HG02798 (cell line): ENCODE results near the gene CHKB.
"Not testable (repeated sequence)": the region's sequence is repeated elsewhere in the genome, so short reads cannot be mapped to it uniquely, and the experiment has no call there.

Source experiments
- ATAC-seq: cut with Tn5 transposase; IDR thresholded peaks from one replicate; pipeline ENCODE4 v1.9.1; 2021; ENCODE audit warnings: mild to moderate bottlenecking; ENCODE audit not compliant: unreplicated experiment, poor library complexity

CHKB gene

DNA sequence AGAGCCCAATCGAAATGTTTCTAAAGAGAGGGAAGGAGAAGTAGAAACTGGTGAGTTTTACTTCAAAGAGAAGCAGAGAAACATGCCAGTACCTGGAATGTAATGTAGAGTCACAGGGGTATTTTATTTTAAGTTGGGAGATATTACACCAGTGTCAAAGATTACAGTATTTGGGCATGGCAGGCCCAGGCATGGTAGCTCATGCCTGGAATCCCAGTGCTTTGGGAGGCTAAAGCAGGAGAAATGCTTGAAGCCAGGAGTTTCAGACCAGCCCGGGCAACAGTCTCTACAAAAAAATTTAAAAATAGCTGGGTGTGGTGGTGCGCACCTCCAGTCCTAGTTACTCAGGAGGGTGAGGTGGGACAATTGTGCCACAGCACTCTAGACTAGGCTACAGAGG, 22.6 kb downstream of the CHKB start:
- no peak for ATAC-seq

- ATAC-seq: no peak
Measured at GRCh38 chr22:50556703-50557102, 25.9 kb downstream of the CHKB start.

GRCh38 chr22:50553310-50553709, 29.3 kb downstream of the CHKB start:
- no peak for ATAC-seq

DNA sequence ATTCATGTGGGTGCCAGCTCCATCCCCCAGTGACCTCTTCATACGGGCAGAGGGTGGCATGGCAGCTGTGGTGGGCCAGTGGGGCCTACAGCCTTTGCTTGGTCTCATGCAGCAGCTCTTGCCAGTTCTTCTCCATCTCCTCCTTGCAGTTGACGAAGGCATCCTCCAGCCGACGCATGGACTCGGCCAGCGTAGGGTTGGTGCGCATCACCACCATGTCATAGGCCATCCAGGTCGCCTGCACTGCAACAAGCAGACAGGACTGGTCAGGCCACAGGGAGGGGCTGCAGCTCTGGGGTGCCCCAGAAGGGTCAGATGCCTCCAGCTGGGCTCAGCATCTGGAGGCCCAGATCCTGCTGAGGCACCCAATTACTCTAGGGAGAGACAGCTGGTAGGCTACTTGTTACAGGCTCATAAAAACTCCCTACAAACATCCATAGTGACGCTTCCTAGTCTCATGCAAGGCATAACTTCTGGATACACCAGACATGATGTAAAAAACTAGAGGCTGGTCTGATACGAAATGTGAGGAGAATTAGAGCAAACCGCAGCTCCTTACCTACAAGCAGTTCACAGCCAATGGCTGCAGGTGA, 31.4 kb downstream of the CHKB start:
- ATAC-seq: no peak

DNA sequence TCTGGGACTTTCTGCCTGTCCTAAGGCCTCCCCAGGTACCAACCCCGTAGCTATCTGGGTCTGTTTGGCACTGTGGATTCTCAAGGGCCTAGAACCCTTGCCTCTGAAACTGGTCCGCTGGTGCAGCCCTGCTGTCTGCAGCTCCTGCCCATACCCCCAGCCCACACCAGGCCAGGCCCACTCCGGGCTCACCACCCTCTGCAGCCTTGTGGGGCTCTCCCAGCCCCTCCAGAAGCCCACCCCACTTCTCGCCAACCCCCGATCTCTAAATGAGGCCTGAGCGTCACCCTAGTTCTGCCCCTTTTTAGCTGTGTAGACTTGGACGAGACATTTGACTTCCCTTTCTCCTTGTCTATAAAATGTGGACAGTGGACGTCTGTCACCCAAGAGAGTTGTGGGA, 32.3 kb downstream of the CHKB start:
- no peak for ATAC-seq

GRCh38 chr22:50548921-50549790, 33.5 kb downstream of the CHKB start:
- ATAC-seq: no peak

DNA sequence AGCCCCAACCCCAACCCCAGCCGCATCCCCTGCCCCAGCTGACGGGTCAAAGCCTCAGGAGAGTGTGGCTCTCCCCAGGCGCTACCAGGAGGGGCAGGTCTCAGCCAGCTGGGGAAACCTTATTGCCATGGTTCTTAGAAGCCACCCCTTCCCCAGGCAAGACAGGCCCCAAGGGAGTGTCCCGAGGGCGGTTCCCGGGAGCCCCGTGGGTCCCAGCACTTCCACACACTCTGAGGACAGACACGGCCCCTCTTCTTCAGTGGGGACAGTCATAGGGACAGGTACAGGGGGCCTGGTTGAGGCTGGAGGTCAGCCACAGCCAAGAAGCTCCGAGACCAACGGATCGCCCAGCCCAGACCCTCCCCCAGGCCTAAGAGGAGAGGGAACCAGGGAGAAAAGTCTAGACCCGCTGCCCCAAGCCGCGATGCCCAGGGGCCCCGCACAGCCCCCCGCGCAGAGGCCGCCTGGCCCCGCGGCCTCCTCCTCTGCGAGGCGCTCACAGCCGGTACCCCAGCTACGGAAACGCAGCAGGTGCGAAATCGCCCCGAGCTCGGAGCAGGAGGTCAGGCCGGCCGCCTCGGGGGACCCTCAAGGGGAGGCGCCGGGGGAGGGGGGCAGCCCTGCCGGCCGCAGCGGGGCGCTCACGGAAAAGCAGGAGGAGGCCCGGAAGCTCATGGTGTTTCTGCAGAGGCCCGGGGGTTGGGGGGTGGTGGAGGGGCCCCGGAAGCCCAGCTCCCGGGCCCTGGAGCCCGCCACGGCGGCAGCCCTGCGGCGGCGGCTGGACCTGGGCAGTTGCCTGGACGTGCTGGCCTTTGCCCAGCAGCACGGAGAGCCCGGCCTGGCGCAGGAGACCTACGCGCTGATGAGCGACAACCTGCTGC, 34.4 kb downstream of the CHKB start:
- ATAC-seq: no peak

DNA sequence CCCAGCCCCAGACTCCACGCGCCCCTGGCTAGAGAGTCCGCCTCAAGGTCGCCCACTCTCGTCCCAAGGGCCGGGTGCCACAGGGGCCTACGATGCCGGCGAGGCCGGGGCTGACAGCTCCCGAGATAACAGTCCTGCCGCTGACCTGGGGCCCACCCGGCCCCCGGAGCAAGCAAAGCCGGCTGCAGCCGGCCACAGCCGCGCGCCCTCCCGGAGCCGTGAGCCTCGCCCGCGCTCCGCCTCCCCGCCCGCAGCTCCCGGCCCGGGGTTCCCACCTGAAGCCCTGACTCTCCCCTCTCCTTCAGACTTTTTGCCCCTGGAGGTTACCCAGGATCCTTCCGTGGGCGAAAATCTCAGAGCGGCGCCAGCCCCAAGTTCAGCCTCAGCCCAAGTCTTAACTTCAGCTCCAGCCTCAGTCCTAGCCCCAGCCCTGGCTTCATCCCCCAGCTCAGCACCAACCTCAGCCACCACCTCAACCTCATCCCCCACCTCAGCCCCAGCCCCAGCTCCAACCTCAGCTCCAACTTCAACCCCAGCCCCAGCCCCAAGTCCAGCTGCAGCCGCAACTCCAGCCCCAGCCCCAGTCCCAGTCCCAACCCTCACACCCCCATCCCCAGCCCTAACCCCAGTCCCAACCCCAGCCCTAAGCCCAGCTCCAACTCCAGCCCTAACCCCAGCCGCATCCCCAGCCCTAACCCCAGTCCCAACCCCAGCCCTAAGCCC, 35.2 kb downstream of the CHKB start:
- no peak for ATAC-seq

DNA sequence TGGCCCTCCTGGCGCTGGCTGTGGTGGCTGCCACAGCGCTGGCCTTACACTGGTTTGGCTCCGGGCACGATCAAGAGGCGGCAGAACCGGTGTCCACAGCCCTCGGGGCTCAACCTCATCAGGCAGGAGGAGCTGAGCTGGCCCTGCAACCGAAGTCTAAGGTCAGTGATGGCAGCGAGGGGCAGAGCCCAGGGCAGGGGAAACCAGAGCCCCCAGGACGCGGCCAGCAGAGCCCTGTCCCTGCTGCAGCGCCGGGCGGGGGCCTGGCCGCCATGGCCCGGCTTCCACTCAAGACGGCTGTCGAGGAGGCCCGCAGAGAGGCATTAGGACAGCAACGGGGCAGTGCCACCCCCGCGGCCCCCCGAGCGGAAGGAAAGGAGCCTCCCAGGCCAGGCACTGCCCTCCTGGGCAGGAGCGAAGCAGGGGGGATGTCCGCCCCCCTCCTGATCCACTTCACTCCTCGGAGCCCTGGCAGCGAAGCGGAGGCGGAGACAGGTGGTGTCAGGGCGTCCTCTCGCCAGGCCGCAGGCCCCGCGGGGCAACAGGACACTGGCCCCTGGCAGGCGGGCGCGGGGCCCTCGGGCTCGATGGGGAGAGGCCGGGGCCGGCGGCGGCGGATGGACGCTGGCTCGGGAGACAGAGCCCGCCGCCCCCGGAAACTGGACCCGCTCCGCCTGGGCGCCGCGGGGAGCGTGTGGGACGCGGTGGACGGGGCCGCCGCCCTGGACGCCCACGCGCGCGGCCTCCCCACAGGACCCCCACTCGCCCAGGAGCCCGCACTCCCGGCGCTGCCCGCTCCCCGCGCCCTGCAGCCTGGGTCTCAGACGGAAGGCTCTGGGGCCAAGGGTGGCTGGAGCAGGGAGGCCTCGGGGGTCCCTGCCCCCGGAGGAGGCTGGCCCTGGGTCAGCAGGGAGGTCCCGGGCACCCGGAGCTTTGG, 36.1 kb downstream of the CHKB start:
- ATAC-seq: no peak

GRCh38 chr22:50545522-50546325, 36.9 kb downstream of the CHKB start, which contains the start of gene KLHDC7B:
TSS of gene KLHDC7B (plus strand) at chr22:50545899. CDS start at chr22:50546244, 345 bp downstream.
- ATAC-seq: no peak

DNA sequence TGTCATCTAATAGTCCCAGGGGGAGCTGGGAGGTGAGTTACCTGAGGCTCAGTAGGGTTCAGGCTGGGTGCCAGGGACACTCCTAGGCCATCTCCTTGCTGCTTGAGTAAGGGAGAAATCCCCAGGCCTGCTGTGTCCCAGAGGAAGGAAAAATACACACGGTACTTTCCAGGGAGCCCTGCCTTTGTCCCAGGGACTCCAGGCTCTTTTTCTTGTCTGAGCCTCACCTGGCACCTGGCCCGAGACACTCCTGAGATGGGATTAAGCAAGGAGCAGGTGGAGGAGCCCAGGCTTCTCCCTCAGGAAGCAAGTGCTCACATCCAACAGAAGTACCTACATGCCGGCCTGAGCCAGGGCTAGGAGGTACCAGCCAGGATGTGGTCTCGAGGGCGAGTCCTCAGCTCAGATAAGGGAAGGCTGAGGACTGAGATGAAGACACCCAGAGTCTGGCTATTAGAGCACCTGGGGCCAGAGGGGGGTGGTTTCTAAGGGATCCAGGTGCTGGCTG, 37.8 kb downstream of the CHKB start:
- no peak for ATAC-seq

DNA sequence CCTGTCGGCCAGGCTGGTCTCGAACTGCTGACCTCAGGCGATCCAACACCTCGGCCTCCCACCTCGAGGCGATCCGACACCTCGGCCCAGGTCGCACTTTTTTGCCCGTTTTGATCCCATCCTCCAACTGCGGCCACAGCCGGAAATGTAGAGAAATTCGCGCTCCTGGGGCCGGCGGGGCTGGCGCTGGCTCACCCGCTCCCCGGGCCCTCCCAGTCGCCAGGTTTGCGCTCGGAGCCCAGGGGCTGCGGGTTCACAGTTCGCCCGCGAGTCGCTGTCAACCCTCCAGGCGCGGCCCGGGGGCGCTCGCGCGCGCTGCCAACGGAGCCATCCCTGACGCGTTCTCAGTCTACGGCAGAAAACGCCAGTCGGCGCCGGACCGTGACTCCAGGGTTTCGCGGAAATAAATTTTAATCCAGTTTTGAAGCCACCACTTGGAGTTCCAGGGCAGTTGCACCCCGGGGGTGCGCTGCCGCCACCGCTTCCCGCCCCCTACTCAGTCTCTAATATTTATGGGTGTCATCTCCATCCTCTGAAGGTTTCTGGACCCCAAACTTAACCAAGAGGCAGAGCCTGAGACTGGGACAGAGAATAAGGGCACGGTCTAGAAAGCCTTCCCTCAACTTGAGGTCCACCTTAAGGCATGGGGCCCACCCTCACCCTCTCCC, 38.4 kb downstream of the CHKB start:
- ATAC-seq: no peak

- ATAC-seq: no peak
Measured at GRCh38 chr22:50542416-50542927, 40.2 kb downstream of the CHKB start.

DNA sequence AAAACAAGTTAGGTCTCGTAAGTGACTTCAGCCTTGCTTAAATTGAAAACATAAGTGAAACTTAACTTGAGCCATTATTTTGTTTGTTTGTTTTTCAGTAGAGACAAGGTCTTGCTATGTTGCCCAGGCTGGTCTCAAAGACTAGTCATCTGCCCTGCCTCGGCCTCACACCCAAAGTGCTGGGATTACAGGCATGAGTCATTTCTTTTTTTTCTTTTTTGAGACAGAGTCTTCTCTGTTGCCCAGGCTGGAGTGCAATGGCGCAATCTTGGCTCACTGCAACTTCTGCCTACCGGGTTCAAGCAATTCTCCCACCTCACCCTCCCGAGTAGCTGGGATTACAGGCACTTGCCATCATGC, 41.0 kb downstream of the CHKB start:
- not testable (repeated sequence) for ATAC-seq

GRCh38 chr22:50540381-50540780, 42.3 kb downstream of the CHKB start:
- no peak for ATAC-seq

GRCh38 chr22:50537765-50538164, 44.9 kb downstream of the CHKB start:
- ATAC-seq: no peak

GRCh38 chr22:50536226-50536625, 46.4 kb downstream of the CHKB start:
- no peak for ATAC-seq
